LNCaP clone FGC (cell line): Measurements from ENCODE around the gene SLC9C2.
"Not testable (repeated sequence)": the region's sequence is repeated elsewhere in the genome, so short reads cannot be mapped to it uniquely, and the experiment has no call there.

ENCODE experiments used
- DNase-seq: peaks from one replicate; pipeline ENCODE4 v3.0.0-alpha.2; 2011; ENCODE audit warnings: low read depth
- H3K4me3 ChIP-seq: 2 replicates; pipeline ENCODE4 v1.5.1; 2011; ENCODE audit warnings: mild to moderate bottlenecking, low read depth, low read length, control low read depth
- CTCF ChIP-seq: IDR thresholded peaks from 2 replicates; pipeline ENCODE4 v1.5.1; 2012; ENCODE audit warnings: mild to moderate bottlenecking; ENCODE audit not compliant: control insufficient read depth, insufficient read depth; ENCODE audit errors: extremely low read depth

SLC9C2 gene

GRCh38 chr1:173596097-173596825, 6.6 kb downstream of the SLC9C2 start:
- H3K4me3 ChIP-seq = no peak overlapping the region
- no peak for DNase-seq
- TF ChIP-seq CTCF = no peak

- DNase-seq, H3K4me3 ChIP-seq: not testable (repeated sequence)
Observed at GRCh38 chr1:173591138-173591537, 11.7 kb downstream of the SLC9C2 start.

GRCh38 chr1:173590557-173590956, 12.3 kb downstream of the SLC9C2 start:
- H3K4me3 ChIP-seq = no peak overlapping the region
- DNase-seq = peak; percentile 14
- TF ChIP-seq CTCF = no peak

- TF ChIP-seq CTCF = no peak
- H3K4me3 ChIP-seq = no peak overlapping the region
- DNase-seq = no peak
Observed at GRCh38 chr1:173581383-173582079, 21.3 kb downstream of the SLC9C2 start.

GRCh38 chr1:173580658-173581057, 22.2 kb downstream of the SLC9C2 start:
- no peak overlapping the region for H3K4me3 ChIP-seq
- TF ChIP-seq CTCF = no peak
- DNase-seq = no peak

GRCh38 chr1:173580071-173580470, 22.8 kb downstream of the SLC9C2 start:
- no peak overlapping the region for H3K4me3 ChIP-seq
- no peak for TF ChIP-seq CTCF
- no peak for DNase-seq

GRCh38 chr1:173573596-173573995, 29.3 kb downstream of the SLC9C2 start:
- TF ChIP-seq CTCF = no peak
- DNase-seq = peak; percentile 41
- no peak overlapping the region for H3K4me3 ChIP-seq
